GM12878 (cell line): ENCODE measurements around the gene PRKAB1. TPM values are rescaled to one million over a fixed set of nuclear protein-coding genes. Genes with fewer than 3 reads are reported as not detected.

Source experiments
- ATAC-seq: fragments of 200-7000 bp; cut with Tn5 transposase; 3 replicates; pipeline ENCODE4 v1.9.1; 2020; ENCODE audit warnings: mild to moderate bottlenecking, moderate library complexity
- BruUV-seq: library from RNA; stranded (reverse); fragments of 400-500 nt; replicated peaks from 2 replicates; lab custom pipeline; 2021; lab: Mats Ljungman, UMichigan
- CTCF ChIA-PET: fragments of 300-600 bp; sonication (Branson Sonifier 250); formaldehyde crosslinking; extraction: SDS; loops from one replicate; lab custom pipeline; 2021; ENCODE audit warnings: inconsistent platforms; lab: Yijun Ruan, JAX
- POLR2A ChIA-PET: fragments of 350-600 bp; formaldehyde crosslinking; extraction: SDS; loops from one replicate; lab custom pipeline; 2021; ENCODE audit warnings: inconsistent platforms; lab: Charles Lee
- RAD21 ChIA-PET: fragments of 300-600 bp; sonication (Branson Sonifier 250); formaldehyde crosslinking; loops from one replicate; lab custom pipeline; 2023; ENCODE audit warnings: antibody characterized with exemption; ENCODE audit not compliant: unreplicated experiment; lab: Charles Lee
- SMC1A ChIA-PET: fragments of 300-600 bp; sonication (Branson Sonifier 250); formaldehyde crosslinking; loops from one replicate; lab custom pipeline; 2023; ENCODE audit not compliant: unreplicated experiment, uncharacterized antibody; lab: Charles Lee
- DNase-seq: peaks from one replicate; pipeline ENCODE4 v3.0.0-alpha.2; 2011; ENCODE audit warnings: low read depth, low spot score
- FAIRE-seq: peaks from 3 replicates; lab custom pipeline; 2011; peaks lifted over from hg19 to GRCh38; lab: Jason Lieb, UNC
- H2AFZ ChIP-seq: 2 replicates; pipeline ENCODE4 v1.6.0; 2011; ENCODE audit warnings: low read depth, low read length, control low read depth; ENCODE audit not compliant: control insufficient read depth
- H3K27ac ChIP-seq: 2 replicates; pipeline ENCODE4 v1.5.1; 2011; ENCODE audit warnings: control low read depth; ENCODE audit not compliant: control insufficient read depth, insufficient read depth
- H3K27me3 ChIP-seq, 2 experiments: replicated peaks in 1 of 2; 2 replicates each; pipeline versions ENCODE4 v1.6.0 to v1.6.1; 2011; ENCODE audit warnings: low read length in 1 of 2; ENCODE audit not compliant: control insufficient read depth in 2 of 2, insufficient read depth in 2 of 2
- H3K36me3 ChIP-seq, 2 experiments: 2 replicates each; pipeline ENCODE4 v1.5.1; 2011; ENCODE audit warnings: low read length in 1 of 2; ENCODE audit not compliant: control insufficient read depth in 2 of 2, insufficient read depth in 2 of 2
- H3K4me1 ChIP-seq: 2 replicates; pipeline ENCODE4 v1.6.1; 2011; ENCODE audit warnings: mild to moderate bottlenecking, low read length, moderate library complexity, mixed read lengths; ENCODE audit not compliant: control insufficient read depth, insufficient read depth
- H3K4me2 ChIP-seq: 2 replicates; pipeline ENCODE4 v1.6.0; 2011; ENCODE audit warnings: control low read depth; ENCODE audit not compliant: control insufficient read depth, insufficient read depth
- H3K4me3 ChIP-seq: fragments of 200-600 bp; sonication (generic); 2 replicates; pipeline ENCODE4 v1.5.1; 2016
- H3K79me2 ChIP-seq: 2 replicates; pipeline ENCODE4 v1.6.0; 2011; ENCODE audit warnings: low read length; ENCODE audit not compliant: control insufficient read depth, insufficient read depth
- H3K9ac ChIP-seq: 2 replicates; pipeline ENCODE4 v1.8.0; 2011; ENCODE audit warnings: low read length, control low read depth, mixed read lengths; ENCODE audit not compliant: control insufficient read depth, insufficient read depth
- H3K9me3 ChIP-seq: replicated peaks from 3 replicates; pipeline ENCODE4 v1.5.1; 2011; ENCODE audit warnings: mild to moderate bottlenecking, low read length; ENCODE audit not compliant: control insufficient read depth, insufficient read depth
- H4K20me1 ChIP-seq: 2 replicates; pipeline ENCODE4 v1.6.0; 2011; ENCODE audit not compliant: control insufficient read depth, insufficient read depth
- ATF2 ChIP-seq: IDR thresholded peaks from 2 replicates; pipeline ENCODE4 v1.6.1; 2012; ENCODE audit warnings: low read length, inconsistent platforms
- CHD1 ChIP-seq: IDR thresholded peaks from 2 replicates; pipeline ENCODE4 v1.6.1; 2012; ENCODE audit warnings: low read depth, low read length, improper control_type of control experiment
- CHD2 ChIP-seq: IDR thresholded peaks from 2 replicates; pipeline ENCODE4 v1.6.1; 2011; ENCODE audit warnings: low read depth, low read length, improper control_type of control experiment, borderline replicate concordance
- HDAC2 ChIP-seq: fragments of 200-600 bp; sonication (generic); IDR thresholded peaks from 2 replicates; pipeline ENCODE4 v1.6.1; 2017
- HDAC6 ChIP-seq: fragments of 200-600 bp; sonication (generic); IDR thresholded peaks from one replicate; pipeline ENCODE4 v1.8.0; 2017; ENCODE audit warnings: antibody characterized with exemption; ENCODE audit not compliant: unreplicated experiment
- KDM1A ChIP-seq: fragments of 200-600 bp; sonication (generic); IDR thresholded peaks from 2 replicates; pipeline ENCODE4 v1.6.1; 2016; ENCODE audit warnings: borderline replicate concordance
- MLLT1 ChIP-seq: fragments of 450-650 bp; IDR thresholded peaks from 2 replicates; pipeline ENCODE4 v1.6.1; 2016; ENCODE audit warnings: mild to moderate bottlenecking
- NRF1 ChIP-seq: conservative IDR thresholded peaks from 2 replicates; pipeline ENCODE4 v1.6.1; 2011; ENCODE audit warnings: mild to moderate bottlenecking, low read depth, low read length, improper control_type of control experiment
- PML ChIP-seq: IDR thresholded peaks from 2 replicates; pipeline ENCODE4 v1.6.1; 2012; ENCODE audit warnings: low read length, inconsistent platforms
- POLR2AphosphoS2 ChIP-seq: IDR thresholded peaks from 2 replicates; pipeline ENCODE4 v1.6.1; 2011; ENCODE audit warnings: low read depth, mild to moderate bottlenecking, low read length, improper control_type of control experiment, moderate library complexity
- SIX5 ChIP-seq: IDR thresholded peaks from 2 replicates; pipeline ENCODE4 v1.6.1; 2011; ENCODE audit warnings: mild to moderate bottlenecking, low read depth, low read length, moderate library complexity; ENCODE audit not compliant: severe bottlenecking
- SPI1 ChIP-seq: IDR thresholded peaks from 2 replicates; pipeline ENCODE4 v1.6.1; 2011; ENCODE audit warnings: low read depth, mild to moderate bottlenecking, low read length, moderate library complexity, borderline replicate concordance; ENCODE audit not compliant: insufficient read depth
- SREBF2 ChIP-seq: IDR thresholded peaks from 2 replicates; pipeline ENCODE4 v1.6.1; 2012; ENCODE audit warnings: mild to moderate bottlenecking, low read length
- SUPT20H ChIP-seq: IDR thresholded peaks from 2 replicates; pipeline ENCODE4 v1.6.1; 2011; ENCODE audit warnings: low read depth, mild to moderate bottlenecking, low read length, moderate library complexity, borderline replicate concordance; ENCODE audit not compliant: control insufficient read depth
- TBL1XR1 ChIP-seq: IDR thresholded peaks from 2 replicates; pipeline ENCODE4 v1.6.1; 2012; ENCODE audit warnings: low read depth, low read length, improper control_type of control experiment
- TCF3 ChIP-seq: IDR thresholded peaks from 2 replicates; pipeline ENCODE4 v1.6.1; 2012; ENCODE audit warnings: low read depth, mild to moderate bottlenecking, low read length, borderline replicate concordance; ENCODE audit not compliant: insufficient read depth
- USF1 ChIP-seq: IDR thresholded peaks from 2 replicates; pipeline ENCODE4 v1.6.1; 2011; ENCODE audit warnings: borderline replicate concordance, low read depth, mild to moderate bottlenecking, moderate library complexity, mixed read lengths, low read length; ENCODE audit not compliant: insufficient read depth; ENCODE audit errors: extremely low read length
- ZZZ3 ChIP-seq: IDR thresholded peaks from 2 replicates; pipeline ENCODE4 v1.6.1; 2011; ENCODE audit warnings: low read depth; ENCODE audit not compliant: control insufficient read depth, insufficient read length
- whole genome bisulfite sequencing: methylation state at CpG from one replicate; pipeline ENCODE4 v1.1.6; 2016; ENCODE audit warnings: low lambda C conversion rate; ENCODE audit not compliant: insufficient replicate concordance, insufficient coverage; ENCODE audit errors: missing lambda C conversion rate; 5-methylcytosine and 5-hydroxymethylcytosine counted together
- in situ Hi-C: fragments of 300-500 bp; cut with MboI; formaldehyde crosslinking; loops from 9 replicates; pipeline ENCODE4 v1.14.3; 2018; ENCODE audit warnings: mixed read lengths
- intact Hi-C: fragments of 100-400 bp; cut with micrococcal nuclease; formaldehyde crosslinking; loops from one replicate; pipeline ENCODE4 v1.14.2; 2022; ENCODE audit not compliant: unreplicated experiment
- polyA plus RNA-seq, 11 experiments: library from polyadenylated mRNA; depleted of rRNA in 4 of 11; unstranded in 6 of 11; stranded (reverse) in 5 of 11; fragments of >200 nt; fragmentation: Nextera tagmentation in 4 of 11; fragmentation: Illumina TruSeq in 1 of 11; extraction: Ambion mirVana in 4 of 11; extraction: Trizol in 1 of 11; gene quantifications; 1 replicate in 1 of 11; 2 replicates in 10 of 11; pipeline versions ENCODE4 v1.2.1 to v1.2.3, GENCODE V29; 2011 to 2016; ENCODE audit warnings: inconsistent platforms in 2 of 11, missing spikeins in 2 of 11, low read depth in 1 of 11
- total RNA-seq, 4 experiments: library from RNA; depleted of rRNA in 3 of 4; stranded (reverse); fragments of >200 nt in 3 of 4; fragmentation: Illumina TruSeq in 1 of 4; extraction: Trizol in 1 of 4; gene quantifications; 2 replicates each; pipeline versions ENCODE4 v1.2.1 to v1.2.3, GENCODE V29; 2013 to 2021

PRKAB1 gene
- total and polyA plus RNA-seq, 10 of the 15 experiments (the other 5 are each of a cell fraction or from before 2014, with no cell fraction given): 24.6 to 85.0 (median 50.6) TPM

- Histone ChIP-seq H3K9me3 (no peaks in the 10 kb centered on the region), H3K4me2 (no peak overlapping the region), H3K4me3 (no peak overlapping the region), H2AFZ (no peak overlapping the region), H3K79me2 (no peaks in the 10 kb centered on the region), H3K36me3 (peaks cover 8 to 15% of the 10 kb centered on the region in 2 experiments; a peak in 3 of 4 replicates), H3K27ac (no peak overlapping the region), H3K27me3 (no peaks in the 10 kb centered on the region), H3K4me1 (peaks cover 20% of the 10 kb centered on the region), H4K20me1 (no peaks in the 10 kb centered on the region), H3K9ac (no peak overlapping the region)
- 81% methylated on average over 10 of the region's 10 CpGs for WGBS
- FAIRE-seq: no peak
- no TSS peak for BruUV-seq
- ChIA-PET RAD21 (no interaction called here), POLR2A (no interaction called here), SMC1A (no interaction called here), CTCF (interaction anchor here (3.7 to 8.6 kb wide), 2 partner anchors 11 to 14 kb away, joined by 11 to 91 read pairs; partner anchors contain the start of gene PRKAB1)
- DNase-seq: no peak
- intact Hi-C loops: no loop called here
- TF ChIP-seq POLR2AphosphoS2: no peak
- TF ChIP-seq SPI1: no peak
- no peak for TF ChIP-seq PML
- no peak for TF ChIP-seq ZZZ3
- no peak for TF ChIP-seq SUPT20H
- TF ChIP-seq USF1: no peak
- TF ChIP-seq TCF3: no peak
- TF ChIP-seq HDAC6: no peak
- no peak for TF ChIP-seq KDM1A
- TF ChIP-seq TBL1XR1: no peak
- no peak for TF ChIP-seq CHD2
- TF ChIP-seq MLLT1: no peak
- no peak for TF ChIP-seq CHD1
- TF ChIP-seq SIX5: no peak
- no peak for TF ChIP-seq HDAC2
- no peak for TF ChIP-seq NRF1
- TF ChIP-seq SREBF2: no peak
- no peak for TF ChIP-seq ATF2
- ATAC-seq: no peak
- in situ Hi-C loops: no loop called here
These were observed 16.9 kb downstream of the PRKAB1 start for GRCh38 chr12:119684711-119685369.
